Activated T-helper 2 cell treated with anti-CD3 and anti-CD28 coated beads, Interferon-gamma antibody, Interleukin-2, Interleukin-4, amounts not matched to agents 10 μg/mL and 5 μg/mL and 100 μg/mL, durations not matched to agents 14 hours and 24 hours and 36 hours (primary cell): Measurements from ENCODE around the gene ALDH3B2. TPM values are rescaled to one million over a fixed set of nuclear protein-coding genes. Genes with fewer than 3 reads are reported as not detected.
"Not testable (repeated sequence)": the region's sequence is repeated elsewhere in the genome, so short reads cannot be mapped to it uniquely, and the experiment has no call there.

Source experiments
- DNase-seq: peaks from one replicate; pipeline ENCODE4 v3.0.0; 2021; ENCODE audit warnings: low spot score
- H3K27ac Mint-ChIP-seq: one replicate; pipeline ENCODE4 v1.8.0; 2021; ENCODE audit warnings: mixed read lengths
- H3K27me3 Mint-ChIP-seq: one replicate; pipeline ENCODE4 v1.8.0; 2021; ENCODE audit warnings: low read depth, mixed read lengths
- H3K36me3 Mint-ChIP-seq: one replicate; pipeline ENCODE4 v1.8.0; 2021; ENCODE audit warnings: low read depth, mixed read lengths
- H3K4me1 Mint-ChIP-seq: one replicate; pipeline ENCODE4 v1.8.0; 2021; ENCODE audit warnings: low read depth, mixed read lengths
- H3K4me3 Mint-ChIP-seq: one replicate; pipeline ENCODE4 v1.8.0; 2021; ENCODE audit warnings: low read depth, mild to moderate bottlenecking, moderate library complexity, mixed read lengths
- H3K9me3 Mint-ChIP-seq: one replicate; pipeline ENCODE4 v1.8.0; 2021; ENCODE audit warnings: mixed read lengths
- intact Hi-C: fragments of 100-400 bp; cut with micrococcal nuclease; formaldehyde crosslinking; loops from one replicate; pipeline ENCODE4 v1.15.1; 2023
- total RNA-seq: library from RNA; stranded (reverse); gene quantifications from 2 replicates; pipeline ENCODE4 v1.2.3, GENCODE V29; 2022

Gene ALDH3B2
- total RNA-seq, 1 donor from 2014 or later, result not detected

DNA sequence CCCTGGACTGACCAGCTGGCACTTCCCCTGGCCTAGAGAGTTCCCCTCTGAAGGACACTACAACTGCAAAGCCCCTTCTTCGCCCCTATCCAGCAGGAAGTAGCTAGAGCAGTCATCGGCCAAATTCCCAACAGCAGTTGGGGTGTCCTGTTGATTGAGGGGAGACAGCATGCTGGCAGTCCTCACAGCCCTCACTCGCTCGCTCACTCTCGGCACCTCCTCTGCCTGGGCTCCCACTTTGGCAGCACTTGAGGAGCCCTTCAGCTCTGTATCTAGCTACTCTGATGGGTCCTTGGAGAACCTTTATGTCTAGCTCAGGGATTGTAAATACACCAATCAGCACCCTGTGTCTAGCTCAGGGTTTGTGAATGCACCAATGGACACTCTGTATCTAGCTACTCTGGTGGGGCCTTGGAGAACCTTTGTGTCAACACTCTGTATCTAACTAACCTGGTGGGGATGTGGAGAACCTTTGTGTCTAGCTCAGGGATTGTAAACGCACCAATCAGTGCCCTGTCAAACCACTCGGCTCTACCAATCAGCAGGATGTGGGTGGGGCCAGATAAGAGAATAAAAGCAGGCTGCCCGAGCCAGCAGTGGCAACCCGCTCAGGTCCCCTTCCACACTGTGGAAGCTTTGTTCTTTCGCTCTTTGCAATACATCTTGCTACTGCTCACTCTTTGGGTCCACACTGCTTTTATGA, 48.1 kb downstream of the ALDH3B2 start:
- H3K4me1 Mint-ChIP-seq, H3K36me3 Mint-ChIP-seq, H3K27me3 Mint-ChIP-seq, H3K27ac Mint-ChIP-seq, intact Hi-C loops, H3K4me3 Mint-ChIP-seq, H3K9me3 Mint-ChIP-seq, DNase-seq: not testable (repeated sequence)

DNA sequence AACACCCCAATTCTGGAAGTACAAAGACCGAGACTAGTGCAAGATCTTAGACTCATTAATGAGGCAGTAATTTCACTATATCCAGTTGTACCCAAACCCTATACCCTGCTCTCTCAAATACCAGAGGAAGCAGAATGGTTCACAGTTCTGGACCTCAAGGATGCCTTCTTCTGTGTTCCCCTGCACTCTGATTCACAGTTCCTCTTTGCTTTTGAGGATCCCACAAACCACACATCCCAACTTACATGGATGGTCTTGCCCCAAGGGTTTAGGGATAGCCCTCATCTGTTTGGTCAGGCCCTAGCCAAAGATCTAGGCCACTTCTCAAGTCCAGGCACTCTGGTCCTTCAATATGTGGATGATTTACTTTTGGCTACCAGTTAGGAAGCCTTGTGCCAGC, 50.6 kb downstream of the ALDH3B2 start:
- H3K4me3 Mint-ChIP-seq, H3K27me3 Mint-ChIP-seq, H3K27ac Mint-ChIP-seq, H3K36me3 Mint-ChIP-seq, intact Hi-C loops, H3K4me1 Mint-ChIP-seq, DNase-seq, H3K9me3 Mint-ChIP-seq: not testable (repeated sequence)

DNA sequence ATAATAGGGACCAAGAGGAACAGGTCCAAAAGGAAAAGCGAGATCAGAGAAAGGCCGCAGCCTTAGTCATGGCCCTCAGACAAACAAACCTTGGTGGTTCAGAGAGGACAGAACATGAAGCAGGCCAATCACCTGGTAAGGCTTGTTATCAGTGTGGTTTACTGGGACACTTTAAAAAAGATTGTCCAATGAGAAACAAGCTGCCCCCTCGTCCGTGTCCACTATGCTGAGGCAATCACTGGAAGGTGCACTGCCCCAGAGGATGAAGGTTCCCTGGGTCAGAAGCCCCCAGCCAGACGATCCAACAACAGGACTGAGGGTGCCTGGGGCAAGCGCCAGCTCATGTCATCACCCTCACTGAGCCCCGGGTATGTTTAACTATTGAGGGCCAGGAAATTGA, 51.5 kb downstream of the ALDH3B2 start:
- H3K27me3 Mint-ChIP-seq, DNase-seq, H3K27ac Mint-ChIP-seq, H3K4me3 Mint-ChIP-seq, H3K36me3 Mint-ChIP-seq, intact Hi-C loops, H3K4me1 Mint-ChIP-seq, H3K9me3 Mint-ChIP-seq: not testable (repeated sequence)

DNA sequence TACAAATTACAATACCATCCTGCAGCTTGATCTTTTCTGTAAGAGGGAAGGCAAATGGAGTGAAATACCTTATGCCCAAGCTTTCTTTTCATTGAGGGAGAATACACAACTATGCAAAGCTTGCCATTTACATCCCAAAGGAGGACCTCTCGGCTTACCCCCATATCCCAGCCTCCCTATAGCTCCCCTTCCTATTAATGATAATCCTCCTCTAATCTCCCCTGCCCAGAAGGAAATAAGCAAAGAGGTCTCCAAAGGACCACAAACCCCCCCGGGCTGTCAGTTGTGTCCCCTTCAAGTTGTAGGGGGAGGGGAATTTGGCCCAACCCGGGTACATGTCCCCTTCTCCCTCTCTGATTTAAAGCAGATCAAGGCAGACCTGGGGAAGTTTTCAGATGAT, 52.5 kb downstream of the ALDH3B2 start:
- H3K4me3 Mint-ChIP-seq, H3K4me1 Mint-ChIP-seq, intact Hi-C loops, H3K27me3 Mint-ChIP-seq, H3K36me3 Mint-ChIP-seq, H3K27ac Mint-ChIP-seq, H3K9me3 Mint-ChIP-seq, DNase-seq: not testable (repeated sequence)

DNA sequence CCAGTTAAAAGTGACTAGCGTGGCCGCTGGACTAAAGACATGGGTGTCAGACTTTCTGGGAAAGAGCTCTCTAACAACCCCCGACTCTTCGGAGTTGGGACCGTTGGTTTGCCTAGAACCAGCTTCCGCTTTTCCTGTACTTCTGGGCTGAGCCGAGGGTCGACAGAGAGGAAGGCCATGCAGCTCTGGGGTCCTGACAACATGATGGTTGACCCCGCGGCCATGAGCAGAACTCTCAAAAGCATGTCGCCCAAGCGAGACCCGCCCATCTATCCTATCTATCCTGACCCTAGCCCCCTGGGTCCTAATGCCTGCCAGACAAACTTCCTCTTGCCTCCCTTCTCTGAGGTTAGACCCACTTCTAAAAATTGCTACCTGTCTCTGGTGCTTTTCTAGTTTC, 53.8 kb downstream of the ALDH3B2 start:
- H3K4me3 Mint-ChIP-seq, DNase-seq, H3K27me3 Mint-ChIP-seq, H3K9me3 Mint-ChIP-seq, H3K4me1 Mint-ChIP-seq, H3K27ac Mint-ChIP-seq, H3K36me3 Mint-ChIP-seq, intact Hi-C loops: not testable (repeated sequence)

DNA sequence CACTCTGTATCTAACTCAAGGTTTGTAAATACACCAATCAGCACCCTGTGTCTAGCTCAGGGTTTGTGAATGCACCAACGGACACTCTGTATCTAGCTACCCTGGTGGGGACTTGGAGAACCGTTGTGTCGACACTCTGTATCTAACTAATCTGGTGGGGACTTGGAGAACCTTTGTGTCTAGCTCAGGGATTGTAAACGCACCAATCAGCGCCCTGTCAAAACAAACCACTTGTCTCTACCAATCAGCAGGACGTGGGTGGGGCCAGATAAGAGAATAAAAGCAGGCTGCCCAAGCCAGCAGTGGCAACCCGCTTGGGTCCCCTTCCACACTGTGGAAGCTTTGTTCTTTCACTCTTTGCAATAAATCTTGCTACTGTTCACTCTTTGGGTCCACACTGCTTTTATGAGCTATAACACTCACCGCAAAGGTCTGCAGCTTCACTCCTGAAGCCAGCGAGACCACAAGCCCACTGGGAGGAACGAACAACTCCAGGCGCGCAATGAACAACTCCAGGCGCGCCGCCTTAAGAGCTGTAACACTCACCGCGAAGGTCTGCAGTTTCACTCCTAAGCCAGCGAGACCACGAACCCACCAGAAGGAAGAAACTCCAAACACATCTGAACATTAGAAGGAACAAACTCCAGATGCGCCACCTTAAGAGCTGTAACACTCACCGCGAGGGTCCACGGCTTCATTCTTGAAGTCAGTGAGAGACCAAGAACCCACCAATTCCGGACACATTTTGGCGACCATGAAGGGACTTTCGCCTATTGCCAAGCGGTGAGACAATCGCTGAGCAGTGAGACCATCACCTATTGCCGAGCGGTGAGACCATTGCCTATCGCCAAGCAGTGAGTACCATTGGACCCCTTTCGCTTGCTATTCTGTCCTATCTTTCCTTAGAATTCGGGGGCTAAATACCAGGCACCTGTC, 54.5 kb downstream of the ALDH3B2 start:
- H3K9me3 Mint-ChIP-seq, H3K27ac Mint-ChIP-seq, H3K4me1 Mint-ChIP-seq, H3K4me3 Mint-ChIP-seq, DNase-seq, H3K36me3 Mint-ChIP-seq, H3K27me3 Mint-ChIP-seq: not testable (repeated sequence)
- intact Hi-C loops, result loop anchor here (10.0 kb wide), 1 partner anchor 135 kb away; the partner anchor contains the start of gene AIP

DNA sequence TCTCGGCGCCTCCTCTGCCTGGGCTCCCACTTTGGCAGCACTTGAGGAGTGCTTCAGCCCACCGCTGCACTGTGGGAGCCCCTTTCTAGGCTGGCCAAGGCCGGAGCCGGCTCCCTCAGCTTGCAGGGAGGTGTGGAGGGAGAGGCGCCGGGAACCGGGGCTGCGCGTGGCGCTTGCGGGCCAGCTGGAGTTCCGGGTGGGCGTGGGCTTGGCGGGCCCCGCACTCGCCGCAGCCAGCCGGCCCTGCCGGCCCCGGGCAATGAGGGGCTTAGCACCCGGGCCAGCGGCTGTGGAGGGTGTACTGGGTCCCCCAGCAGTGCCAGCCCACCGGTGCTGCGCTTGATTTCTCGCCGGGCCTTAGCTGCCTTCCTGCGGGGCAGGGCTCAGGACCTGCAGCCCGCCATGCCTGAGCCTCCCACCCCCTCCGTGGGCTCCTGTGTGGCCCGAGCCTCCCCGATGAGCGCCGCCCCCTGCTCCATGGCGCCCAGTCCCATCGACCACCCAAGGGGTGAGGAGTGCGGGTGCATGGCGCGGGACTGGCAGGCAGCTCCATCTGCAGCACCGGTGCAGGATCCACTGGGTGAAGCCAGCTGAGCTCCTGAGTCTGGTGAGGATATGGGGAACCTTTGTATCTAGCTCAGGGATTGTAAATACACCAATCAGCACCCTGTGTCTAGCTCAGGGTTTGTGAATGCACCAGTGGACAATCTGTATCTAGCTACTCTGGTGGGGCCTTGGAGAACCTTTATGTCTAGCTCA, 55.3 kb downstream of the ALDH3B2 start:
- intact Hi-C loops, result loop anchor here (10.0 kb wide), 1 partner anchor 134 kb away; the partner anchor contains the start of gene AIP
- H3K36me3 Mint-ChIP-seq, H3K27ac Mint-ChIP-seq: not testable (repeated sequence)

DNA sequence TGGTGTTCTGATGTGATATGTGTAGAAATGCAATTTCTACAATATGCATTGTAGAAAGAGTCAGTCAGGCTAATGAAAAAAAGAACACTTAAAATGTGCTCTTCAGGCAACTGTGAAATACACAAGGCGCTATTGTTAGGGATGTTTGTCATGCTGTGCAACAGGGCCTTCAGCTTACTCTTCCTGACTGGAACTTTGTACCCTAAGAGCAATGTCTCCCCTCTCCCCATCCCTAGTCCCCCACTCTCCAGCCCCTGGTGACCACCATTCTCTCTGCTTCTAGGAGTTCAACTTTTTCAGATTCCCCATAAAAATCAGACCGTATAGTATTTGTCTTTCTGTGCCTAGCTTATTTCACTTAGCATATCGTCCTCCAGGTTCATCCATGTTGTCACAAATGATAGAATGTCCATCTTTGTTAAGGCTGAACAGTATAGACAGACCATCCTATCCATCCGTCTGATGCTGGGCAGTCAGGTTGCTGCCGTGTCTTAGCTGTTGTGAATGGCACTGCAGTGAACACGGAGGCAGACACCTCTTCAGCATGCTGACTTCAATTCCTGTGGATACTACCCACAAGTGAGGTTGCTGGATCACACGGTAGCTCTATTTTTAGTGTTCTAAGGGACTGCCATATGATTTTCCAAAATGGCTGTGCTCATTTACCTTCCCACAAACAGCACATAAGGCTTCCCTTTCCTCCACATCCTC, 57.0 kb downstream of the ALDH3B2 start:
- no peak overlapping the region for H3K4me3 Mint-ChIP-seq

More for the DNA sequence above, 55.3 kb downstream of the ALDH3B2 start:
- not testable (repeated sequence) for H3K9me3 Mint-ChIP-seq, DNase-seq, H3K4me3 Mint-ChIP-seq, H3K27me3 Mint-ChIP-seq
- H3K4me1 Mint-ChIP-seq, result peaks cover 14% of the 10 kb centered on the region

DNA sequence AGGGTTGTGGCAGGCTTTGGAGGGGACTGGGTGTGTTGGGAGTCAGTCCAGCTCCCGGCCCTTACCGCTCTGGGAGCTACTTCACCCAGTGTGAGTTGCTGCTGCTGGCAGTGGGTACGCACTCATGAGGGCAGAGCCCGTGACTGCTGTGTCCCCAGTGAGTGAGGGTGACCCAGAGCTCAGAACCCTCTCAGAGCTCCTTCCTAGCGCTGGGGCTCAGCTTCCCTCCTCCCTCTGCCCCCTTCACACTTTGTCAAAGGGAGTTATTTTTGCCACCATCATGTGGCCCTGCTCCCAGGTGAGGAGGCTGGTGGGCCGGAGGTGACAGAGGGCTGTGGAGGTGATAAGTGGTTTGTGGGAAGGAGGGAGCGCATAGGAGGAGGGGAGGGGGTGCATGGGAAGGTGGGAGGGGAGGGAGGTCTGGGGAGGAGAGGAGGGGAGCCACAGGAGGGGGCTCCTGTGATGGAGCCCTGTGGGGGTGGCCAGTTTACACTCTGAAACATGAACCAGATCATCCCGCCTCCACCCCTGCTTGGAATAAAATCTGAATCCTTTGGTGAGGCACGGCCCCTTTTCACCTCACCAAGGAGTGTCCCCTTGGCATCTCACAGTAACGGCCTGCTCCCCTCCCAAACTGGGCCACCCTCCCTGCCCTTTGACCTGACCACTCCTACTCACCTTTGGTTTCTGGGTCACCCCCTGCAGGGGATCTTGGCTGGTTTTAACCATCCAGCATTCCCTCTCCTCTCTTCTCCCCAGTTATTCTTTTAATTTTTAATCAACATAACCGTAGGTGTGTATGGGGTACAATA, 57.8 kb downstream of the ALDH3B2 start:
- Mint-ChIP-seq H3K9me3 (no peaks in the 10 kb centered on the region), H3K36me3 (peaks cover 13% of the 10 kb centered on the region), H3K4me3 (no peak overlapping the region), H3K4me1 (peaks cover 20% of the 10 kb centered on the region), H3K27me3 (no peaks in the 10 kb centered on the region), H3K27ac (peak overlapping the region; percentile 18)
- intact Hi-C loops, result loop anchor here (10.0 kb wide), 1 partner anchor 132 kb away; the partner anchor contains the start of gene AIP
- no peak for DNase-seq

More for the DNA sequence above, 57.0 kb downstream of the ALDH3B2 start:
- intact Hi-C loops, result loop anchor here (10.0 kb wide), 1 partner anchor 133 kb away; the partner anchor contains the start of gene AIP
- H3K27ac Mint-ChIP-seq, result peak overlapping the region; percentile 18
- peaks cover 8% of the 10 kb centered on the region for H3K36me3 Mint-ChIP-seq
- H3K9me3 Mint-ChIP-seq, result no peaks in the 10 kb centered on the region
- DNase-seq, result no peak
- peaks cover 20% of the 10 kb centered on the region for H3K4me1 Mint-ChIP-seq
- no peaks in the 10 kb centered on the region for H3K27me3 Mint-ChIP-seq

DNA sequence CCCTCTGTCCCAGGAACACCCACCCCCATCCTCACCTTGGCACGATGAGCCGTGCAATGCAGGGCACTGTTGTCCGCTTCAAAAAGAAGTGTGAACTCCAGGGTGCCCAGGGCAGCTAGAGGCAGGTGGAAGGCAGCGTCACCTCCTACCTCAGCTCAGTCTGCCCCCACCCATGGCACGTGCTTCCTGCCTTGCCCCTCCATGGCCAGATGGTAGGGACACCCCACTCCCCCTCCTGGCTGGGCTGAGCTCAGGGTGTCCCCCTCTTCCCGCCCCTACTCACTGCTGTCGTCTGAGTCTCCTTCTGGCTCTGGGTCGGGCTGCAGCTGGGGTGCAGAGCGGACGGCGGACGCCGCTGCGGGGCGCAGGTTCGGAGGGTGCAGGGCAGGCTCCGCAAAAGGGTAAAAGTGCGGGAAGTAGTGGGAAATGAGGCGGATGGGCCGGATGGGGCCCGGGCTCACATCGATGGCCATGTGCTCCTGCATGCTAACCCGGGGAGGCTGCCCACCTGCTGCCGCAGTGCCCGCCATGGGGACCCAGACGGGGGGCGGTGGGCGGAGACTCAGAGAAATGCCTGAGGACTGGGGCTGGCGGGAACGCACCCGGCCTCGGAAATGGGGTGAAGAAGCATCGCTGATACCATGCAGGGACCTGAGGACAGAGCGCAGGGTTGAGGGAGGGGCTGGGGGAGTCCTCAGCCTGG, 58.5 kb downstream of the ALDH3B2 start:
- Mint-ChIP-seq H3K9me3 (no peaks in the 10 kb centered on the region), H3K27ac (no peak overlapping the region), H3K27me3 (no peaks in the 10 kb centered on the region), H3K4me1 (peaks cover 20% of the 10 kb centered on the region), H3K4me3 (no peak overlapping the region), H3K36me3 (peaks cover 15% of the 10 kb centered on the region)
- intact Hi-C loops, result loop anchor here (10.0 kb wide), 1 partner anchor 131 kb away; the partner anchor contains the start of gene AIP
- no peak for DNase-seq
